ENCODE measurements around the gene ASPRV1. TPM values are rescaled to one million over a fixed set of nuclear protein-coding genes. Genes with fewer than 3 reads are reported as not detected.
"Not testable (repeated sequence)": the region's sequence is repeated elsewhere in the genome, so short reads cannot be mapped to it uniquely, and the experiment has no call there.

The ASPRV1 gene
- total RNA-seq, 1 donor from 2014 or later = 0.87 TPM

DNA sequence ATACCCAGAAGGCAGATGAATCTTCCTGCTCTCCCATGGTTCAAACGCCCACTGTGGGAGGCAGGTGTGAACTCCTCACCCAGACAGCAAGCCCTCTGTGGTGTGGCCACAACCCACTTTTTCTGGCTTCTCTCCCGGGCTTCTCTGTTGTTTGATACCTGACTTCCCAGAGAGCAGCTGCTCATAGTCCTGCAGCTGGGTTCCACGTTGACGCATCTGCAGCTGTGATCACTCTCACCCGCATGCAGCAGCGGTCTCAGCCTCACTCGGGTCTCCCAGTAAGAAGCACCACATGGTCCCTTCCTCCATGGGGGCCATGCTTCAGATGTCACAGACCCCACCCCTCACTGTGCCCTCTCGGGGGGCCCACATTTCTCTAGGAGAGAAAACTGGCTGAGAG, 3.5 kb downstream of the ASPRV1 start:
- H3K27me3 Mint-ChIP-seq (ENCODE audit: unreplicated experiment) = peaks cover 9% of the 10 kb centered on the region
- TF ChIP-seq, protein P1, sequence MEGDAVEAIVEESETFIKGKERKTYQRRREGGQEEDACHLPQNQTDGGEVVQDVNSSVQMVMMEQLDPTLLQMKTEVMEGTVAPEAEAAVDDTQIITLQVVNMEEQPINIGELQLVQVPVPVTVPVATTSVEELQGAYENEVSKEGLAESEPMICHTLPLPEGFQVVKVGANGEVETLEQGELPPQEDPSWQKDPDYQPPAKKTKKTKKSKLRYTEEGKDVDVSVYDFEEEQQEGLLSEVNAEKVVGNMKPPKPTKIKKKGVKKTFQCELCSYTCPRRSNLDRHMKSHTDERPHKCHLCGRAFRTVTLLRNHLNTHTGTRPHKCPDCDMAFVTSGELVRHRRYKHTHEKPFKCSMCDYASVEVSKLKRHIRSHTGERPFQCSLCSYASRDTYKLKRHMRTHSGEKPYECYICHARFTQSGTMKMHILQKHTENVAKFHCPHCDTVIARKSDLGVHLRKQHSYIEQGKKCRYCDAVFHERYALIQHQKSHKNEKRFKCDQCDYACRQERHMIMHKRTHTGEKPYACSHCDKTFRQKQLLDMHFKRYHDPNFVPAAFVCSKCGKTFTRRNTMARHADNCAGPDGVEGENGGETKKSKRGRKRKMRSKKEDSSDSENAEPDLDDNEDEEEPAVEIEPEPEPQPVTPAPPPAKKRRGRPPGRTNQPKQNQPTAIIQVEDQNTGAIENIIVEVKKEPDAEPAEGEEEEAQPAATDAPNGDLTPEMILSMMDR (IDR thresholded peaks at IDR 0.05; ENCODE audit: unreplicated experiment) = no peak
- H3K36me3 Mint-ChIP-seq (ENCODE audit: low read depth, unreplicated experiment) = peaks cover 5% of the 10 kb centered on the region
- DNase-seq (ENCODE audit: low spot score) = no peak
- H3K9me3 Mint-ChIP-seq (ENCODE audit: unreplicated experiment) = no peaks in the 10 kb centered on the region
- H3K4me1 Mint-ChIP-seq (ENCODE audit: unreplicated experiment) = peaks cover 13% of the 10 kb centered on the region
- H3K27ac Mint-ChIP-seq (ENCODE audit: unreplicated experiment) = no peak overlapping the region
- no peak overlapping the region for H3K4me3 Mint-ChIP-seq (ENCODE audit: unreplicated experiment)

DNA sequence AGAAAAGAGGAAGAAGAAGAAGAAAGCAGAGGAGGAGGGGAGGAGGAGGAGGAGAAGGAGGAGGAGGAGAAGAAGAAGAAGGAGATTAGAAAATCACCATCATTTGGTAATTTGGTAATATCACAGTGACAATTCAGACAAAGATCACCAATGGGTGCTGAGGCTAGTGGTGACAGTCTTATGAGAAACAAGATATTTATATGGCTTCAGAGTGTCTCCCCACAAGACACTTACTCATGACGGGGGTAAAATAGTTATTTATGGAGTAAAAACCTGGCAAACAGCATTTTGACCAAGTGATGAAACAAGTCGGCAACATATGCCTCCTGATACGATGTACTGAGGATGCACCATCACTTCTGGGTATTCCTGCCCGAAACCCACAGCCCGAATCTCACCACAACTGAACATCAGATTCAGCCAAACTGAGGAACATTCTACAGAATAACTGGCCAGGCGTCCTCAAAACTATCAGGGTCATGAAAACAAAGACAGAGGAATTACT, 4.9 kb downstream of the ASPRV1 start:
- peaks cover 5% of the 10 kb centered on the region for H3K36me3 Mint-ChIP-seq (ENCODE audit: low read depth, unreplicated experiment)
- no peak for DNase-seq (ENCODE audit: low spot score)
- H3K27ac Mint-ChIP-seq (ENCODE audit: unreplicated experiment) = no peak overlapping the region
- H3K4me1 Mint-ChIP-seq (ENCODE audit: unreplicated experiment) = peaks cover 3% of the 10 kb centered on the region
- peaks cover 9% of the 10 kb centered on the region for H3K27me3 Mint-ChIP-seq (ENCODE audit: unreplicated experiment)
- no peak overlapping the region for H3K4me3 Mint-ChIP-seq (ENCODE audit: unreplicated experiment)
- H3K9me3 Mint-ChIP-seq (ENCODE audit: unreplicated experiment) = no peaks in the 10 kb centered on the region
- TF ChIP-seq, protein P1 (IDR thresholded peaks at IDR 0.05; ENCODE audit: unreplicated experiment) = no peak

DNA sequence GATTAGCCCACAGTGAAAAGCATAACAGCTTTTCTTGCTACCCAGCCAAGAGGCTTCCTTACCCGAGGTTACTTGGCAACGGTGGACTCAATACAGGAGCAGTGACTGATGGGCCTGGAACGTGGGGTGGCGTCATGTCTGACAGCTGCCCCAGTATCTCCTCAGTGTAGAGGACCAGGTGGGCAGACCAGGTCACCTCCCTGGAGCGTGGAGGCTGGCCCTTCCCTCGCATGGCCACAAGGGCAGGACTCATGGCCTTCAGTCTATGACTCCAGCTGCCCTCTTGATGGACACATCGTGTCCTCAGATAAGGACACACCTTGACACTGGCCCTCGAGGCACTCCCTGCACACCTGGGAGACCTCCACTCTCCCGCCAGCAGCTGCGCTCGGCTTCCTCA, 6.4 kb downstream of the ASPRV1 start:
- Mint-ChIP-seq H3K27ac (ENCODE audit: unreplicated experiment) (no peak overlapping the region), H3K27me3 (ENCODE audit: unreplicated experiment) (peaks cover 9% of the 10 kb centered on the region), H3K36me3 (ENCODE audit: low read depth, unreplicated experiment) (peaks cover 5% of the 10 kb centered on the region), H3K4me1 (ENCODE audit: unreplicated experiment) (peaks cover 3% of the 10 kb centered on the region), H3K9me3 (ENCODE audit: unreplicated experiment) (no peaks in the 10 kb centered on the region), H3K4me3 (ENCODE audit: unreplicated experiment) (no peak overlapping the region)
- no peak for DNase-seq (ENCODE audit: low spot score)
- TF ChIP-seq, protein P1 (IDR thresholded peaks at IDR 0.05; ENCODE audit: unreplicated experiment) = no peak

DNA sequence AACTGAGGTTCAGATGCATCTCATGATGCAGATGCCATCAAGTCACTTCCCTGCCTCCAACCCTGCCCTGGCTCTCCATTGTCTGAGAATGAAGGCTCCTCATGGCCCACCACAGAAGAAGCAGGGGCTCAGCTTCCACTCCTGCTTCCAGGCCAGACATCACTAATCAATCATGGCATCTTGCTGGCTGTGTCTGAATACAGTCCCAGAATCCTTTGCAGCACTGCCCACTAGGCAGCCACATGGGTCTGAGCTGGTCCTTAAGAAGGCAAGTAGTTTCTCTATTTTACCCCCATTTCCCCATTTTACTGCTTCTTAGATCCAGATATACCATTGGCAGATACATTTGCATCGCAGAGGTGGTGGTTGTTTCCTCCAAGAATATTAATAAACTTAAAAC, 7.3 kb downstream of the ASPRV1 start:
- no peak for DNase-seq (ENCODE audit: low spot score)
- no peak overlapping the region for H3K27ac Mint-ChIP-seq (ENCODE audit: unreplicated experiment)
- H3K9me3 Mint-ChIP-seq (ENCODE audit: unreplicated experiment) = no peaks in the 10 kb centered on the region
- H3K36me3 Mint-ChIP-seq (ENCODE audit: low read depth, unreplicated experiment) = peaks cover 5% of the 10 kb centered on the region
- peaks cover 3% of the 10 kb centered on the region for H3K4me1 Mint-ChIP-seq (ENCODE audit: unreplicated experiment)
- H3K4me3 Mint-ChIP-seq (ENCODE audit: unreplicated experiment) = no peak overlapping the region
- TF ChIP-seq, protein P1 (IDR thresholded peaks at IDR 0.05; ENCODE audit: unreplicated experiment) = no peak
- H3K27me3 Mint-ChIP-seq (ENCODE audit: unreplicated experiment) = peaks cover 9% of the 10 kb centered on the region

DNA sequence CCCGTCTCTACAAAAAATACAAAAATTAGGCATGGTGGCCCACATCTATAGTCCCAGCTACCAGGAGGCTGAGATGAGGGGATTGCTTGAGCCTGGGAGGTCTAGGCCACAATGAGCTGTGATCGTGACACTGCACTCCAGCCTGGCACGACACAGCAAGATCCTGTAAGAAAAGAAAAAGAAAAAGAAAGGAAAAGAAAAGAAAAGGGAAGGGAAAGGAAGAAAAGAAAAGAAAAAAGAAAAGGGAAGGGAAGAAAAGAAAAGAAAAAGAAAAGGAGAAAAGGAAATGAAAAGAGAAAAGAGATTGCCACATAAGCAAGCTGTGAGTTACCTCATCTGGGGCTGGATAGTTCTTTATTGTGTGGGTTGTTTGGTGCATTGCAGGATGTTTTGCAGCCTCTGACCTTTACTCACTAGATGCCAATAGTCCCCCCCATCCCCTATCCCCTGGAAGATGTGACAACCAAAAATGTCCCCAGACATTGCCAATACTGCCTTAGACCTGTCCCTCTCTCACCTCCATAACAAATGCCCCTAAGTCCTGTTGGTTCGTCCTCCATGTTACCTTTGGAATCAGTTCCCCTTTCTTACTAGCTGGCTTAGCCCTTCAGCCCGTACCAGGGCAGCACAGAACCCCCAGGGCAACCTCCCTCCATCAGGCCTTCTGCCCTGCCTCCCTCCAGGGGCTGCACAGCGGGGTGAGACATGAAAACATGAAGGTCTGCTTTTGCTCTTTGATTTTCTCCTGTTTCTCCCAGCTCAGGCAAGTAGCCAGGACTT, 8.9 kb downstream of the ASPRV1 start:
- no peaks in the 10 kb centered on the region for H3K9me3 Mint-ChIP-seq (ENCODE audit: unreplicated experiment)
- H3K4me3 Mint-ChIP-seq (ENCODE audit: unreplicated experiment) = no peak overlapping the region
- DNase-seq (ENCODE audit: low spot score) = no peak
- peaks cover 3% of the 10 kb centered on the region for H3K4me1 Mint-ChIP-seq (ENCODE audit: unreplicated experiment)
- peaks cover 5% of the 10 kb centered on the region for H3K36me3 Mint-ChIP-seq (ENCODE audit: low read depth, unreplicated experiment)
- peaks cover 9% of the 10 kb centered on the region for H3K27me3 Mint-ChIP-seq (ENCODE audit: unreplicated experiment)
- TF ChIP-seq, protein P1 (IDR thresholded peaks at IDR 0.05; ENCODE audit: unreplicated experiment) = no peak
- no peak overlapping the region for H3K27ac Mint-ChIP-seq (ENCODE audit: unreplicated experiment)

DNA sequence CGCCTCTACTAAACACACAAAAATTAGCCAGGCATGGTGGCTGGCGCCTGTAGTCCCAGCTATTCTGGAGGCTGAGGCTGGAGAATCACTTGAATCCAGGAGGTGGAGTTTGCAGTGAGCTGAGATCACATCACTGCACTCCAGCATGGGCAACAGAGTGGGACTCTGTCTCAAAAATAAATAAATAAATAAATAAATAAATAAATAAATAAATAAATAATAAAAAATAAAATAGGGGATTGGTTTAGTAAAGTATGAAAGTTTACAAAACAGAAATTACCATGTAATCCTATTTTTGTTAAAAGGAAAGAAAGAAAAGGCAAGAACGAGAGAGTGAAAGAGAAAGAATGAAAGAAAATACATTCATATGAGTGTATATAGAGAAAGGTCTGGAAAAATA, 10.8 kb downstream of the ASPRV1 start:
- DNase-seq (ENCODE audit: low spot score) = not testable (repeated sequence)

More for the DNA sequence above, 10.8 kb downstream of the ASPRV1 start:
- H3K27ac Mint-ChIP-seq (ENCODE audit: unreplicated experiment); H3K36me3 Mint-ChIP-seq (ENCODE audit: low read depth, unreplicated experiment); H3K4me3 Mint-ChIP-seq (ENCODE audit: unreplicated experiment); H3K9me3 Mint-ChIP-seq (ENCODE audit: unreplicated experiment); H3K27me3 Mint-ChIP-seq (ENCODE audit: unreplicated experiment); H3K4me1 Mint-ChIP-seq (ENCODE audit: unreplicated experiment): not testable (repeated sequence)
